Neural cell (in vitro differentiated cells): ENCODE results near the gene MLPH. TPM values are rescaled to one million over a fixed set of nuclear protein-coding genes. Genes with fewer than 3 reads are reported as not detected.

Experiments used
- H2AFZ ChIP-seq: fragments of 200-600, 300-800 bp; sonication (generic), shearing (Covaris generic); 2 replicates; pipeline ENCODE4 v1.6.0; 2014; ENCODE audit warnings: low read depth, mild to moderate bottlenecking, antibody characterized with exemption, low read length, moderate library complexity
- H3F3A ChIP-seq: fragments of 200-600 bp; shearing (Covaris generic); 2 replicates; pipeline ENCODE4 v1.6.1; 2016; ENCODE audit warnings: mild to moderate bottlenecking, moderate library complexity, mixed read lengths, antibody characterized with exemption, low read length; ENCODE audit not compliant: insufficient read depth, poor library complexity, severe bottlenecking
- H3K27ac ChIP-seq: fragments of 200-600, 300-800 bp; sonication (generic), shearing (Covaris generic); 2 replicates; pipeline ENCODE4 v1.5.1; 2014; ENCODE audit warnings: mild to moderate bottlenecking, low read length, moderate library complexity
- H3K27me3 ChIP-seq: fragments of 300-800, 200-600 bp; sonication (generic), shearing (Covaris generic); 2 replicates; pipeline ENCODE4 v1.6.0; 2014; ENCODE audit warnings: mild to moderate bottlenecking, low read depth, low read length, moderate library complexity; ENCODE audit not compliant: insufficient read depth
- H3K36me3 ChIP-seq: fragments of 300-800, 200-600 bp; sonication (generic), shearing (Covaris generic); 2 replicates; pipeline ENCODE4 v1.5.1; 2014; ENCODE audit warnings: mild to moderate bottlenecking, antibody characterized with exemption, low read length, moderate library complexity; ENCODE audit not compliant: insufficient read depth
- H3K4me2 ChIP-seq: fragments of 300-800, 200-600 bp; sonication (generic), shearing (Covaris generic); 2 replicates; pipeline ENCODE4 v1.6.0; 2014; ENCODE audit warnings: mild to moderate bottlenecking, low read length
- H3K4me3 ChIP-seq: fragments of 300-800, 200-600 bp; sonication (generic), shearing (Covaris generic); 2 replicates; pipeline ENCODE4 v1.5.1; 2014; ENCODE audit warnings: mild to moderate bottlenecking, low read length, moderate library complexity
- H3K79me2 ChIP-seq: fragments of 200-600 bp; shearing (Covaris generic); replicated peaks from 2 replicates; pipeline ENCODE4 v1.6.0; 2014; ENCODE audit warnings: mild to moderate bottlenecking, low read length, moderate library complexity; ENCODE audit not compliant: insufficient read depth
- H3K9ac ChIP-seq: fragments of 300-800, 200-600 bp; sonication (generic), shearing (Covaris generic); 2 replicates; pipeline ENCODE4 v1.6.1; 2016; ENCODE audit warnings: mild to moderate bottlenecking, low read length, mixed read lengths
- H3K9me2 ChIP-seq: fragments of 200-600 bp; shearing (Covaris generic); 2 replicates; pipeline ENCODE4 v1.6.1; 2016; ENCODE audit warnings: mild to moderate bottlenecking, low read length, mixed read lengths; ENCODE audit not compliant: insufficient read depth
- H3K9me3 ChIP-seq: fragments of 200-600, 300-800 bp; sonication (generic), shearing (Covaris generic); 2 replicates; pipeline ENCODE4 v1.6.1; 2016; ENCODE audit warnings: mild to moderate bottlenecking, mixed run types, low read length, moderate library complexity, mixed read lengths
- H4K20me1 ChIP-seq: fragments of 200-600 bp; shearing (Covaris generic); 2 replicates; pipeline ENCODE4 v1.6.1; 2016; ENCODE audit warnings: mild to moderate bottlenecking, mixed run types; ENCODE audit not compliant: insufficient read depth
- EP300 ChIP-seq: fragments of 450-650 bp; conservative IDR thresholded peaks from 2 replicates; pipeline ENCODE4 v1.6.1; 2014; ENCODE audit warnings: antibody characterized with exemption, mild to moderate bottlenecking, moderate library complexity; ENCODE audit not compliant: poor library complexity, severe bottlenecking
- EZH2 ChIP-seq: fragments of 200-600, 300-800 bp; shearing (Covaris generic), sonication (generic); IDR thresholded peaks from 2 replicates; pipeline ENCODE4 v1.6.1; 2014; ENCODE audit warnings: antibody characterized with exemption, low read length, borderline replicate concordance, mild to moderate bottlenecking; ENCODE audit not compliant: insufficient read depth, poor library complexity, severe bottlenecking
- MXI1 ChIP-seq: fragments of 450-650 bp; conservative IDR thresholded peaks from 2 replicates; pipeline ENCODE4 v1.6.1; 2014; ENCODE audit warnings: antibody characterized with exemption, mild to moderate bottlenecking; ENCODE audit not compliant: poor library complexity, severe bottlenecking
- POLR2AphosphoS5 ChIP-seq: IDR thresholded peaks from 2 replicates; pipeline ENCODE4 v1.6.1; 2012
- RAD21 ChIP-seq: fragments of 450-650 bp; conservative IDR thresholded peaks from 2 replicates; pipeline ENCODE4 v1.6.1; 2014; ENCODE audit warnings: antibody characterized with exemption, mild to moderate bottlenecking, moderate library complexity
- SMC3 ChIP-seq: fragments of 450-650 bp; conservative IDR thresholded peaks from 2 replicates; pipeline ENCODE4 v1.6.1; 2014; ENCODE audit warnings: antibody characterized with exemption, mild to moderate bottlenecking, moderate library complexity; ENCODE audit not compliant: poor library complexity
- TAF1 ChIP-seq: IDR thresholded peaks from 2 replicates; pipeline ENCODE4 v1.6.1; 2012; ENCODE audit warnings: low read depth
- polyA plus RNA-seq: library from polyadenylated mRNA; depleted of rRNA; stranded (reverse); fragments of >200 nt; gene quantifications from 2 replicates; pipeline ENCODE4 v1.2.3, GENCODE V29; 2014
- TF ChIP-seq, protein P1 (sequence below): IDR thresholded peaks from 2 replicates; pipeline ENCODE4 v1.6.1; 2012; ENCODE audit warnings: borderline replicate concordance
- TF ChIP-seq, protein P2 (sequence below): fragments of 450-650 bp; IDR thresholded peaks from 2 replicates; pipeline ENCODE4 v1.5.1; 2014; ENCODE audit warnings: antibody characterized with exemption, mild to moderate bottlenecking, moderate library complexity; ENCODE audit not compliant: poor library complexity, severe bottlenecking

Gene MLPH
- polyA plus RNA-seq, 1 donor from 2014 or later = not detected

DNA sequence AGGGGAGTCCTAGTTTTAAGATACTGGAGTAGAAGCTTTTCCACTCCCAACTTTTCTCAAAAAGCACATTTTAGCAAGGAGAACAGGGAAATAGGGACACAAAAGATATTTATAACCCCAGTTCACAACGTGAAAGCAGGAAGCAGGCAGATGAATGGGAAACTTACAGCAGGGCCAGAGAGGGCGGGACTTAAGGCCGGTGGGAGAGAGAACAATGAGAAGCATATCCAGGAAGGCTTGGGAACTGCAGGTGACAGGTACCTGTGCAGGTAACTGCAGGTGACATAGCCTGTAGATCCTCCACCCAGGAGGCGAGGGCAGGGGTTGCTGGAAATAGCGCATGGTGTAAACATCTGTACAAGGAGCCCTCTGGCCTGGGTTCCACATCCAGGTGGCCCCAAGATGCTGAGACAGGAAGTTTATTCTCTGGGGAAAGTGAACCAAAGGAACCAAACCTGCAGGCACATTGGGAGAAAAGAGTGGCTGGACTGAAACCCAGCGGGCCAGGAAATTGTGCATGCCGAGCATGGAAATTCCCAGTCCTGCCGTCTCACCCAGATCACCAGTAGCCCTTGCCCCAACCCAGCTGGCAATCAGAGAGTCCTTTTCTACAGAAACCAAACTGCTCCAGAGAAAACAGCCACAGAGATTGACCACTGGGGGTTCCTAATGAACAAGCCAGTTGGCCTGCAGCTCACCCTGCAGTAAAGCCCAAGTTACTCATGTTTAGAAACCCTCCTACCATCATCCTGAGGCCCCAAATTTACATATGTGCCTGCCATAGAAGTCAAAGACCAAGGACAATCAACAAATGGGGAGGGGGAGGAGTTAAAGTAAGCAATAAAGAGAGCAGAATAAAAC lies 48.7 kb upstream of the MLPH start:
- TF ChIP-seq, protein P1, sequence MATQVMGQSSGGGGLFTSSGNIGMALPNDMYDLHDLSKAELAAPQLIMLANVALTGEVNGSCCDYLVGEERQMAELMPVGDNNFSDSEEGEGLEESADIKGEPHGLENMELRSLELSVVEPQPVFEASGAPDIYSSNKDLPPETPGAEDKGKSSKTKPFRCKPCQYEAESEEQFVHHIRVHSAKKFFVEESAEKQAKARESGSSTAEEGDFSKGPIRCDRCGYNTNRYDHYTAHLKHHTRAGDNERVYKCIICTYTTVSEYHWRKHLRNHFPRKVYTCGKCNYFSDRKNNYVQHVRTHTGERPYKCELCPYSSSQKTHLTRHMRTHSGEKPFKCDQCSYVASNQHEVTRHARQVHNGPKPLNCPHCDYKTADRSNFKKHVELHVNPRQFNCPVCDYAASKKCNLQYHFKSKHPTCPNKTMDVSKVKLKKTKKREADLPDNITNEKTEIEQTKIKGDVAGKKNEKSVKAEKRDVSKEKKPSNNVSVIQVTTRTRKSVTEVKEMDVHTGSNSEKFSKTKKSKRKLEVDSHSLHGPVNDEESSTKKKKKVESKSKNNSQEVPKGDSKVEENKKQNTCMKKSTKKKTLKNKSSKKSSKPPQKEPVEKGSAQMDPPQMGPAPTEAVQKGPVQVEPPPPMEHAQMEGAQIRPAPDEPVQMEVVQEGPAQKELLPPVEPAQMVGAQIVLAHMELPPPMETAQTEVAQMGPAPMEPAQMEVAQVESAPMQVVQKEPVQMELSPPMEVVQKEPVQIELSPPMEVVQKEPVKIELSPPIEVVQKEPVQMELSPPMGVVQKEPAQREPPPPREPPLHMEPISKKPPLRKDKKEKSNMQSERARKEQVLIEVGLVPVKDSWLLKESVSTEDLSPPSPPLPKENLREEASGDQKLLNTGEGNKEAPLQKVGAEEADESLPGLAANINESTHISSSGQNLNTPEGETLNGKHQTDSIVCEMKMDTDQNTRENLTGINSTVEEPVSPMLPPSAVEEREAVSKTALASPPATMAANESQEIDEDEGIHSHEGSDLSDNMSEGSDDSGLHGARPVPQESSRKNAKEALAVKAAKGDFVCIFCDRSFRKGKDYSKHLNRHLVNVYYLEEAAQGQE = no peak
- TF ChIP-seq, protein P2, sequence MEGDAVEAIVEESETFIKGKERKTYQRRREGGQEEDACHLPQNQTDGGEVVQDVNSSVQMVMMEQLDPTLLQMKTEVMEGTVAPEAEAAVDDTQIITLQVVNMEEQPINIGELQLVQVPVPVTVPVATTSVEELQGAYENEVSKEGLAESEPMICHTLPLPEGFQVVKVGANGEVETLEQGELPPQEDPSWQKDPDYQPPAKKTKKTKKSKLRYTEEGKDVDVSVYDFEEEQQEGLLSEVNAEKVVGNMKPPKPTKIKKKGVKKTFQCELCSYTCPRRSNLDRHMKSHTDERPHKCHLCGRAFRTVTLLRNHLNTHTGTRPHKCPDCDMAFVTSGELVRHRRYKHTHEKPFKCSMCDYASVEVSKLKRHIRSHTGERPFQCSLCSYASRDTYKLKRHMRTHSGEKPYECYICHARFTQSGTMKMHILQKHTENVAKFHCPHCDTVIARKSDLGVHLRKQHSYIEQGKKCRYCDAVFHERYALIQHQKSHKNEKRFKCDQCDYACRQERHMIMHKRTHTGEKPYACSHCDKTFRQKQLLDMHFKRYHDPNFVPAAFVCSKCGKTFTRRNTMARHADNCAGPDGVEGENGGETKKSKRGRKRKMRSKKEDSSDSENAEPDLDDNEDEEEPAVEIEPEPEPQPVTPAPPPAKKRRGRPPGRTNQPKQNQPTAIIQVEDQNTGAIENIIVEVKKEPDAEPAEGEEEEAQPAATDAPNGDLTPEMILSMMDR = no peak
- TF ChIP-seq TAF1 = no peak
- TF ChIP-seq SMC3 = no peak
- no peak for TF ChIP-seq EZH2
- TF ChIP-seq POLR2AphosphoS5 = no peak
- no peak for TF ChIP-seq MXI1
- H3K27ac ChIP-seq = no peak overlapping the region
- no peaks in the 10 kb centered on the region for H4K20me1 ChIP-seq
- H2AFZ ChIP-seq = no peak overlapping the region
- no peaks in the 10 kb centered on the region for H3K79me2 ChIP-seq
- H3K27me3 ChIP-seq = no peaks in the 10 kb centered on the region
- H3K4me2 ChIP-seq = no peak overlapping the region
- H3F3A ChIP-seq = no peaks in the 10 kb centered on the region
- H3K36me3 ChIP-seq = no peaks in the 10 kb centered on the region
- no peaks in the 10 kb centered on the region for H3K9me2 ChIP-seq
- H3K9me3 ChIP-seq = no peaks in the 10 kb centered on the region
- no peak overlapping the region for H3K9ac ChIP-seq
- H3K4me3 ChIP-seq = no peak overlapping the region

DNA sequence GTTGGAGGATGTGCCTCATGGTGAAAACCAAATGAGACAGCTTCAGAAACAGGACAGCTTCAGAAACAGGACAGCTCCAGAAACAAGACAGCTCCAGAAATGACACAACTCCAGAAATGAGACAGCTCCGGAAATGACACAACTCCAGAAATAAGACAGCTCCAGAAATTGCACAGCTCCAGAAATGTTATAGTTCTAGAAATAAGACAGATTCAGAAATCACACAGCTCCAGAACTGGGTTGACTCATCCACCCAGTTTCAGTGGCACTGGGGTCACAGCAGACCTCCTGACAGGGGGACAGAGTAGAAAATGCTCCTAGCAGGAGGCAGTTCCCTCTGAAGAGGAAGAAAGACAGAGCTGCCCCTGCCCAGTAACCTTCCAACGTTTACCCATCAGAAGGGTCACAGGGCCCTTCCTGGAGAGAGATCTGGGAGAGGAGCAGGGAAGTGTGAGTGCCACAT lies 46.2 kb upstream of the MLPH start:
- no peak for TF ChIP-seq RAD21
- no peak for TF ChIP-seq EZH2
- no peak for TF ChIP-seq MXI1
- TF ChIP-seq TAF1 = no peak
- TF ChIP-seq EP300 = no peak
- no peak for TF ChIP-seq POLR2AphosphoS5
- TF ChIP-seq, protein P1 = no peak
- Histone ChIP-seq H3K36me3 (no peaks in the 10 kb centered on the region), H2AFZ (no peak overlapping the region), H3K4me3 (no peak overlapping the region), H3F3A (no peaks in the 10 kb centered on the region), H3K9me2 (no peaks in the 10 kb centered on the region), H3K9me3 (no peaks in the 10 kb centered on the region), H3K27ac (no peak overlapping the region), H3K79me2 (no peaks in the 10 kb centered on the region), H3K4me2 (no peak overlapping the region), H3K9ac (no peak overlapping the region), H3K27me3 (no peaks in the 10 kb centered on the region), H4K20me1 (no peaks in the 10 kb centered on the region)
